IPS-18c (cell line): ENCODE results near the gene MCF2L2.

Experiments
- H3K4me3 ChIP-seq: 2 replicates; pipeline ENCODE4 v1.7.0; 2013; ENCODE audit warnings: low read depth, mild to moderate bottlenecking, low read length, moderate library complexity; ENCODE audit not compliant: insufficient read depth
- H3K9me3 ChIP-seq: one replicate; pipeline ENCODE4 v1.6.1; 2013; ENCODE audit warnings: mild to moderate bottlenecking, low read length, moderate library complexity; ENCODE audit not compliant: control insufficient read depth, insufficient read depth

The MCF2L2 gene

DNA sequence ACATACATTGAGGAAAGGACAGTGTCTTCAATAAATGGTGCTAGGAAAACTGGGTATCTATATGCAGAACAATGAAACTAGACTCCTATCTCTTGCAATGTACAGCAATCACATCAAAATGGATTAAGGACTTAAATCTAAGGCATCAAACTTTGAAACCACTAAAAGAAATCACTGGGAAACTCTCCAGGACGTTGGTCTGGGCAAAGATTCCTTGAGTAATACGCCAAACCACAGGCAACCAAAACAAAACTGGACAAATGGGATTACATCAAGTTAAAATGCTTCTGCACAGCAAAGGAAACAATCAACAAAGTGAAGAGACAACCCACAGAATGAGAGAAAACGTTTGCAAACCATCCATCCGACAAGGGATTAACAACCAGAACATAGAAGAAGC, 280.4 kb downstream of the MCF2L2 start:
- Histone ChIP-seq H3K9me3 (peaks cover 2% of the 10 kb centered on the region), H3K4me3 (no peak overlapping the region)

DNA sequence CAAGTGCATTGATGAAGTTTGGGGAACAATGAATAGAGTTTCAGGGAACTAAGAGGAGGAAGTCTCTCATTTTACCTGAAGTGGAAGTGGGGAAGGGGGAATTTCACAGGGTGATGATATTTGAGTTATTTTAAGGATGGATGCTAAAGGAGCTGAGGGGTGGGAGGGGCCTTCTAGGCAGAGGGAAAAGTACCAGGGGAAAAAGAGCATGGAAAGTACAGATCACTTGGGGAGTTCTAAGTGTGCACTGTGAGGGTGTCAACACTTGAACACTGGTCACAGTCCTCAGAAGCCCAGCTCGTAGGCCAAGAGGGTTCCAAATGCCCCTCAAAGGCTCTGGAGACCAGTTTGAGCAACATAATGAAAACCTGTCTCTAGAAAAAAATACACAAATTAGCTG, 284.1 kb downstream of the MCF2L2 start:
- H3K4me3 ChIP-seq, result no peak overlapping the region
- peaks cover 2% of the 10 kb centered on the region for H3K9me3 ChIP-seq

DNA sequence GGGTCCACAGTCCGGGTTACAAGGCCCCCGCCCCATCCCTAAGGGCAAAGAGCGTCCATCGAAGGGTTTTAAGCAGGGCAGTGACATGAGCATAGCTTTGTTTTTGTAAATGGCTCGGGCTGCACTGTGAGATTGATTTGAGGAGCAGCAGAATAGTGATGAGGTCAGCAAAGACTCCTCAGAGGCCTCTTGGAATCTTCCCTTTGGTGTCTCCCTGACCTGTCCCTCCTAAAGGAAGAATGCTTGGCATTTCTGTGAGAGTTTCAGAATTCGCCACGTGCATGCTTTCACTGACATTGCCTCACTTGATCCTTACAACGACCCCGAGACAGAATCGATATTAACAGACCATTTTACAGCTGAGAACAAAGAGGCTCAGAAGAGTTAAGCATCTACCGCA, 286.2 kb downstream of the MCF2L2 start:
- Histone ChIP-seq H3K4me3 (no peak overlapping the region), H3K9me3 (no peaks in the 10 kb centered on the region)

DNA sequence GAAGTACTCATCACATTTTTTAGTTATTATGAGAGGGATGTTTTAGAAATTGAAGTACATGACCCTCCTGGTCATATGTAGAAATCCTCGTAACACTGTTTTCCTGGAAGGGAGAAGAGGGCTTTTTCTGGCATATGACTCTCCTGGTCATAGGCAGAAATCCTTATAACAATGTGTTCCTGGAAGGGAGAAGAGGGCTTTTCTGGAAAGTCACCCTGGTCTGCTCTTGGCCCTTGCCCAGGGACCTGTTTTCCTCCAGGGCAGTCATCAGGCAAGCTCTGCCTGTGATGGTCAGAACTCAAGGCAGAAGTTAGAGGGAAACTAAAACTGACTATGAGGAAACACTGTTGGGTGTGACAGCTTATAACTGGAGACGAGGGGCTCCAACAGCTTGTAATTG, 293.6 kb downstream of the MCF2L2 start:
- no peaks in the 10 kb centered on the region for H3K9me3 ChIP-seq
- no peak overlapping the region for H3K4me3 ChIP-seq

DNA sequence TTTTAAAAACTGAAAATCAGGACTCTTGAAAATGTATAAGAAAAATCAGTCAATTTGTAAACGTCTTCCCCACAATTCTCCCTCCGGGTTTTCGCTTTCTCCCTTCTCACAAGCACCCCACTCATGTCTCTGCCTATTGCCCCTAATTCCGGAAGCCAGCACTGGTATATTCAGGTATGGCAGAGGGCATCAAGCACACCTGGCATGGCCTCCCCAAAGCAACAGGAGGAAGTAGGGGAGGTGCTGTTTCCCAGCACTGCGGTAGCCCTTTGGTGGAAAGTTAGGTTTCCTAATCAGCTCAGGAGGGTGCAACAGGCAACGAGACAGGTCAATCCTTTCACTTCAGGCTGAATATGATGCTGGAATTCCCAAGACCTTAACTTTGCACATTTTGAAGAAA, 296.0 kb downstream of the MCF2L2 start:
- Histone ChIP-seq H3K4me3 (no peak overlapping the region), H3K9me3 (no peaks in the 10 kb centered on the region)

DNA sequence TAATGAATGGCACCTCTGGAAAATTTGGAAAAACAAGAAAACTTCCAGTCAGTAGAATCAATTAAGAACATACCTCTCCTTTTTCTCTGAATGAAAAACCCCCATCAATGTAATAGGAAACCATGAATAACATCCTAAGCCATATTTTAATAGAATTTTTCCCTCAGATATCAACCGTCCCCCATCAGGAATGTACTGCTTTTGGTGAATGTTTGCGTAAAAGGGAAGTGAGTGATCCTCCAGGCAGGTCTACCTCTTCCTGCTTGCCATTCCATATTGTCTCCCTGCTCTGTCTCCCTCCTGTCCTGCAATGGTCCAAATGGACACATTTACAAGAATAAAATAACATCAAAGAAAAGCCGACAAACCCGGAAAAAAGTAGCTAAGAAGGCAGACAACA, 296.7 kb downstream of the MCF2L2 start:
- Histone ChIP-seq H3K9me3 (no peaks in the 10 kb centered on the region), H3K4me3 (no peak overlapping the region)

DNA sequence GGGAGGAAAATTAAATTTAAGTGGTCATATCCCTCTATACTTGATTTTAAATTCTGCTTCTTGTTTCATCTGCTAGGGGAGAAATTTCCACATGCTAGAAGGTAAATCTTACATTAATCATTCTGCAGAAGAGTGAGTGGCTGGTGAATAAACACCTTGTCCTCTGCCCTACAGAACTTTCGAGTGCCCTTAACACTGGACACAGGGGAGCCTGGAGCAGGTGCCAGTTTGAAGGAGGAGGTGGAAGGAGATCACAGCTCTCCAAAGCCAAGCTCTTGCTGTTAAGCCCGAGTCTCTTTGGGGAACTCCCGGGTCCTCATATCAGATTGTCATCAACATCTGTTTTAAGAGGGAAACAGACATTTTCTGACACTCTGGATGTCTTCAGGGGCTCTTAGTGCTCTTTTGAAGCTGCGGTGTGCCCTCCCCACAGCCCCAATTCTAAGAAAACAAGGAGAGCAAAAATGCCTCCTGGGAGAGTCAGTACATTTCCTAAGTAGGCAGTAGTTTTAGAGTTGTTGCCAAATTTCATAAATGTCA, 297.2 kb downstream of the MCF2L2 start:
- Histone ChIP-seq H3K9me3 (no peaks in the 10 kb centered on the region), H3K4me3 (no peak overlapping the region)

DNA sequence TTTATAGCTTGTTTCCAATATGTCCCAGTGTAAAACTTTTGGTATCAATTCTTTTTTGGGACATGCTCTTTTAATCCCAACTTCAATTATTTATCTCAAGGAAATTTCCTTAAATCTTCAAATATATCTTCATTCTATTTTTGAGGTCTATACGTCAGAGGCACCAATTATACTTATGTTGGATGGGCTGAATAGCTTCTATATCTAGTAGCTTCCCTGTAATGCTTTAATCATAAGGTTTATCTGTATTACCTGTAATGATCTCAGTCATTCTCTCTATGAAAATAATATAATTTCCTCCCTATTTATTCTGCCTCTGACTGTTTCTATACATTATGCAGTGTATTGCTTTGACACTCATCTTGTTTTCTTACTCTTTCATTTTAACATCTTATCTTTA, 299.2 kb downstream of the MCF2L2 start:
- H3K4me3 ChIP-seq, result no peak overlapping the region
- no peaks in the 10 kb centered on the region for H3K9me3 ChIP-seq

DNA sequence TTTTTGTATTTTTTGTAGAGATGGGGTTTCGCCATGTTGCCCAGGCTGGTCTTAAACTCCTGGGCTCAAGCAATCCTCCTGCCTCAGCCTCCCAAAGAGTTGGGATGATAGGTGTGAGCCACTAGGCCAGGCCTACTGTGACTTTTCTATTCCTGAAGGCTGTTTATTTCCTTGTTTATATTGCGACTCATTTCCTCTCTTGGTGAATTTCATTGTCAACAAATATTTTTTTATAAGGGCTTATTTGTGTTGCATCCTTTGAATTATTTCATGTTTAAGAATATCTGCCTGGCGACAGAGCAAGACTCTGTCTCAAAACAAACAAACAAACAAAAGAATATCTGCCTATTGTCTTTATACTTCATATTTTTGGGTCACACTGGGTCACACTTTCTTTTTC, 299.7 kb downstream of the MCF2L2 start:
- no peaks in the 10 kb centered on the region for H3K9me3 ChIP-seq
- no peak overlapping the region for H3K4me3 ChIP-seq
